Chondrocyte (in vitro differentiated cells): ENCODE data around the gene MPPE1. TPM values are rescaled to one million over a fixed set of nuclear protein-coding genes. Genes with fewer than 3 reads are reported as not detected.
"Not testable (repeated sequence)": the region's sequence is repeated elsewhere in the genome, so short reads cannot be mapped to it uniquely, and the experiment has no call there.

Source experiments
- DNase-seq: peaks from one replicate; pipeline ENCODE4 v3.0.0; 2021; ENCODE audit warnings: mixed read lengths, low spot score
- H3K27ac Mint-ChIP-seq: one replicate; pipeline ENCODE4 v1.8.0; 2021; ENCODE audit warnings: mild to moderate bottlenecking, moderate library complexity, mixed read lengths; ENCODE audit not compliant: unreplicated experiment
- H3K27me3 Mint-ChIP-seq: 2 replicates; pipeline ENCODE4 v1.8.0; 2021; ENCODE audit warnings: low read depth, mixed read lengths
- H3K36me3 Mint-ChIP-seq: 2 replicates; pipeline ENCODE4 v1.8.0; 2021; ENCODE audit warnings: low read depth, mixed read lengths
- H3K4me1 Mint-ChIP-seq: 2 replicates; pipeline ENCODE4 v1.8.0; 2021; ENCODE audit warnings: low read depth, mild to moderate bottlenecking, mixed read lengths
- H3K4me3 Mint-ChIP-seq: one replicate; pipeline ENCODE4 v1.8.0; 2021; ENCODE audit warnings: mild to moderate bottlenecking, moderate library complexity, mixed read lengths; ENCODE audit not compliant: unreplicated experiment
- H3K9me3 Mint-ChIP-seq: 2 replicates; pipeline ENCODE4 v1.8.0; 2021; ENCODE audit warnings: low read depth, mixed read lengths
- total RNA-seq: library from RNA; stranded (reverse); gene quantifications from 3 replicates; pipeline ENCODE4 v1.2.1, GENCODE V29; 2021
- TF ChIP-seq, protein P1 (sequence below): fragments of 200-600 bp; sonication (generic); IDR thresholded peaks from 2 replicates; pipeline ENCODE4 v1.5.0; 2021; ENCODE audit warnings: antibody characterized with exemption, mild to moderate bottlenecking, moderate library complexity

The MPPE1 gene
- total RNA-seq, 1 donor from 2014 or later = 38.2 TPM

DNA sequence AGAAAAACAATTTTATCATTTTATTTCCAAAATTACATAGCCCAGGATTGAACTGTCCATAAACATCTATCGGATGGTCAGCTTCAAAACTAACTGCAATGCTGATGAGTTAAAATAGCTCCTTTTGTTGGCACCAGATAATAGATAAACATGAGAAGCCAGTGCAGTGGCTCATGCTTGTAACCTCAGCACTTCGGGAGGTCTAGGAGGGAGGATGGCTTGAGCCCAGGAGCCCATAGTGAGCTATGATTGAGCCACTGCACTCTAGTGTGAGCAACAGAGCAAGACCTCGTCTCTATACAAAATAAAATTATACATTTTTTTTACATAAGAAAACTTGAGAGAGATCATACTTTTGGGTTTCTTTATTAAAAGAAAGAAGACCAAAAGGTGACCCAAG lies 38.6 kb upstream of the MPPE1 start:
- Mint-ChIP-seq H3K4me3 (peak overlapping the region; percentile 17), H3K9me3 (no peaks in the 10 kb centered on the region), H3K4me1 (peaks cover 46% of the 10 kb centered on the region), H3K27ac (peak overlapping the region; percentile 99), H3K36me3 (no peaks in the 10 kb centered on the region), H3K27me3 (no peaks in the 10 kb centered on the region)
- no peak for DNase-seq
- TF ChIP-seq, protein P1, sequence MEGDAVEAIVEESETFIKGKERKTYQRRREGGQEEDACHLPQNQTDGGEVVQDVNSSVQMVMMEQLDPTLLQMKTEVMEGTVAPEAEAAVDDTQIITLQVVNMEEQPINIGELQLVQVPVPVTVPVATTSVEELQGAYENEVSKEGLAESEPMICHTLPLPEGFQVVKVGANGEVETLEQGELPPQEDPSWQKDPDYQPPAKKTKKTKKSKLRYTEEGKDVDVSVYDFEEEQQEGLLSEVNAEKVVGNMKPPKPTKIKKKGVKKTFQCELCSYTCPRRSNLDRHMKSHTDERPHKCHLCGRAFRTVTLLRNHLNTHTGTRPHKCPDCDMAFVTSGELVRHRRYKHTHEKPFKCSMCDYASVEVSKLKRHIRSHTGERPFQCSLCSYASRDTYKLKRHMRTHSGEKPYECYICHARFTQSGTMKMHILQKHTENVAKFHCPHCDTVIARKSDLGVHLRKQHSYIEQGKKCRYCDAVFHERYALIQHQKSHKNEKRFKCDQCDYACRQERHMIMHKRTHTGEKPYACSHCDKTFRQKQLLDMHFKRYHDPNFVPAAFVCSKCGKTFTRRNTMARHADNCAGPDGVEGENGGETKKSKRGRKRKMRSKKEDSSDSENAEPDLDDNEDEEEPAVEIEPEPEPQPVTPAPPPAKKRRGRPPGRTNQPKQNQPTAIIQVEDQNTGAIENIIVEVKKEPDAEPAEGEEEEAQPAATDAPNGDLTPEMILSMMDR = no peak

DNA sequence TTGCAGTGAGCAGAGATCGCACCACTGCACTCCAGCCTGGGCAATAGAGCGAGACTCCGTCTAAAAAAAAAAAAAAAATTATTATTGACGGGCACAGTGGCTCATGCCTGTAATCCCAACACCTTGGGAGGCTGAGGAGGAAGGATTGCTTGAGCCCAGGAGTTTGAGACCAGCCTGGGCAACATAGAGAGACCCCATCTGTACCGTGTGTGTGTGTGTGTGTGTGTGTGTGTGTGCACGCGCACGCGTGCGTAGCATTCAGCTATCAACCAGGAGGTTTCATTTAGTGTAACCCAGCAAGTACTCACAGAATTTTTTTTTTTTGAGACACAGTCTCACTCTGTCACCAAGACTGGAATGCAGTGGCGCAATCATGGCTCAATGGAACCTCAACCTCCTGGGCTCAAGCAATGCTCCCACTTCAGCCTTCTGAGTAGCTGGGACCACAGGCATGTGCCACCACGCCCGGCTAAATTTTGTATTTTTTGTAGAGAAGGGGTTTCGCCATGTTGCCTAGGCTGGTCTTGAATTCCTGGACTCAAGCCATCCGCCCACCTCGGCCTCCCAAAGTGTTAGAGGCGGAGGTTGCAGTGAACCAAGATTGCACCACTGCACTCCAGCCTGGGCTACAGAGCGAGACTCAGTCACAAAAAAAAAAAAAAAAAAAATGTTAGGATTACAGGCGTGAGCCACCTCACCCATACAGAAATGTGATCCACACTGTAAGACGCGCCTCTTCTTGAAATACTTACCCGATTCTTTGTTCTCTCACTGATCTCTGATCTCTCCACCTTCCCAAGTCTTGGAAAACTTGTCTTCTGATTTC lies 37.9 kb upstream of the MPPE1 start:
- H3K27me3 Mint-ChIP-seq, H3K36me3 Mint-ChIP-seq, H3K9me3 Mint-ChIP-seq: not testable (repeated sequence)
- peak overlapping the region; percentile 17 for H3K4me3 Mint-ChIP-seq
- peaks cover 45% of the 10 kb centered on the region for H3K4me1 Mint-ChIP-seq
- peak overlapping the region; percentile 99 for H3K27ac Mint-ChIP-seq
- peak; percentile 19 for DNase-seq

DNA sequence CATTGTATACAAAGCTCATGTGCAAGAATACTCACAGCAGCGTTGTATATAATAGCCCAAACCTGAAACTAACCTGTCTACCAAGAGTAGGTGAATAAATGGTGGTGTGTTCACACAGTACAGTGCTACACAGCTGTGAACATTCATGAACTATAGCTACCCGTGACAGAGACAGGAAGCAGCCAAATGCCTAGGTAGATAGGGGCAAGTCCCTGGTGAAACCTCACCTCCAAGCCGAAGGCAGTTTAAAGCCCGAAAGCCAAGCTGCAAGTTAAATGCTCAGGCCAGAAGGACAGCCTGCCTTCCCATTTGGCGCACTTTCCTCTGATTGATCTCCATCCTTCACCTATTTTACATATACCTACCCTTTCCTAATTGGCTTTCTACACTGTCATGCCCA lies 36.7 kb upstream of the MPPE1 start:
- no peaks in the 10 kb centered on the region for H3K27me3 Mint-ChIP-seq
- DNase-seq = no peak
- no peak overlapping the region for H3K4me3 Mint-ChIP-seq
- no peaks in the 10 kb centered on the region for H3K9me3 Mint-ChIP-seq
- TF ChIP-seq, protein P1 = no peak
- no peak overlapping the region for H3K27ac Mint-ChIP-seq
- peaks cover 43% of the 10 kb centered on the region for H3K4me1 Mint-ChIP-seq
- no peaks in the 10 kb centered on the region for H3K36me3 Mint-ChIP-seq

DNA sequence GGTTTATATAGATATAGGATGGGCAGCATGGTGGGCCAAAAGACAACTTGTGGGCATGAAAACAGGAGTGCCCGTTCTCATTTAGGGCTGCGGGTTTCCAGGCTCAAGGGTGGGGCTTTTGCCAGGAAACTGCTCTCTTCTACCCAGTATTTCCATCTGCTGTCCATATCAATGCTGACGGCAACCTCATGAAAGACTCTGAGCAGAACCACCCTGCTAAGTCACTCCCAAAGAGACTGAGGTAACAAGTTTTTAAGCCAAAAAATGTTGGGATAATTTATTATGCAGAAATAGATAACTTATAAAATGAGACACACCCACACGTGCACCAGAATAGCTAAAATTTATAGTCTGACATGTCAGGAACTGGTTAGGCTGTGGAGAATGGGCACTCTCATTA lies 36.1 kb upstream of the MPPE1 start:
- no peak overlapping the region for H3K4me3 Mint-ChIP-seq
- TF ChIP-seq, protein P1 = no peak
- DNase-seq = no peak
- H3K4me1 Mint-ChIP-seq = peaks cover 38% of the 10 kb centered on the region
- no peak overlapping the region for H3K27ac Mint-ChIP-seq
- no peaks in the 10 kb centered on the region for H3K36me3 Mint-ChIP-seq
- no peaks in the 10 kb centered on the region for H3K27me3 Mint-ChIP-seq
- no peaks in the 10 kb centered on the region for H3K9me3 Mint-ChIP-seq

DNA sequence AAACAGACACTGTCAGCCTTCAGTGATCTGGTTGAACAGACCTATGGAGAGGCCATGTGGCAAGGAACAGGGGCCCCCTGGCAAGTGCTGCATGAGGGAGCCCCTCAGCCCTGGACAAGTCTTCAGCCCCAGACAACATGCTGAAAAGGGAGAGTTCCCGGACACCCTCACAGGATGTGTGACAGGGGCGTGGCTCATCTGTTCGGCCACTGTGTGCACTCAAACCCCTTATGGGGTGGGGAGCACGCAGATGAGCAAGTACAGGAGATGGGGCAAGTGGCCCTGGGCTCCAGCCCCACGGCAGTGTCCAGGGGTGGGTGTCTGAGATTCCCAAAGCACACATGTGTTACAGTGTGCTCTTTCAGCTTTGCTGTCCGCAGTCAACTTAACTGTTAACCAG lies 35.4 kb upstream of the MPPE1 start:
- H3K4me3 Mint-ChIP-seq = no peak overlapping the region
- no peak overlapping the region for H3K27ac Mint-ChIP-seq
- peaks cover 31% of the 10 kb centered on the region for H3K4me1 Mint-ChIP-seq
- no peaks in the 10 kb centered on the region for H3K27me3 Mint-ChIP-seq
- H3K9me3 Mint-ChIP-seq = no peaks in the 10 kb centered on the region
- TF ChIP-seq, protein P1 = no peak
- H3K36me3 Mint-ChIP-seq = no peaks in the 10 kb centered on the region
- DNase-seq = no peak

DNA sequence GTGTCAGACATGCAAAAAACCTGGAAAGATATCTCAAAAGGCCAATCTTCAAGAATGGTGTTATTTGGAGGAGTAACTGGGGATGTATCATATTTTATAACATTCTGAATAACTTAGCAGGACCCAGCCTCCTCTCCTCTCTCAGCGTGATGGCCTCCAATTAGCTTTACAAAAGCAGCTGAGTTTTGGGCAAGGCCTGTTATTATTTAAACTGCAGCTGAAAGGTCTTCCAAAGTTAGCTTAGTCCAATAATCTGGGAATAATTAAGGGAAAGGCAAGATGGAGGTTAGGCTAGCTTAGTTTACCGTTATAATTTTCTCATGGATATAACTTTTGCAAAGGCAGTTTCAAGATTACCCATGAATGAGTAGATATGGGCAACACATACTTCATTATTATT lies 32.8 kb upstream of the MPPE1 start:
- TF ChIP-seq, protein P1 = no peak
- no peak for DNase-seq
- Mint-ChIP-seq H3K4me3 (no peak overlapping the region), H3K27ac (no peak overlapping the region), H3K9me3 (no peaks in the 10 kb centered on the region), H3K27me3 (no peaks in the 10 kb centered on the region), H3K4me1 (peaks cover 7% of the 10 kb centered on the region), H3K36me3 (no peaks in the 10 kb centered on the region)
